ENCODE results near the gene TTC9B. TPM values are rescaled to one million over a fixed set of nuclear protein-coding genes. Genes with fewer than 3 reads are reported as not detected.

The TTC9B gene
- total and polyA plus RNA-seq, 2 donors (not counting 1 experiment from before 2014, with no cell fraction given) = not detected

- H3K27me3 Mint-ChIP-seq = no peaks in the 10 kb centered on the region
- DNase-seq (no peak), ATAC-seq (ENCODE audit: low read depth) (no peak)
- H3K4me1 ChIP-seq (ENCODE audit: control insufficient read depth in 2 of 2, insufficient read depth in 2 of 2, low read length in 2 of 2) = no peaks in the 10 kb centered on the region
- no peaks in the 10 kb centered on the region for H3K4me1 Mint-ChIP-seq
- ChIA-PET POLR2A (no interaction called here), CTCF (interaction anchor here (0.6 to 1.0 kb wide), 2 partner anchors 9 to 1394 kb away, joined by 3 read pairs; no protein-coding TSS in a partner anchor)
- H3K4me2 ChIP-seq (replicated peaks; ENCODE audit: low read depth, low read length, poor library complexity, severe bottlenecking) = no peak overlapping the region
- no peak overlapping the region for H3K27ac ChIP-seq (ENCODE audit: low read length in 2 of 2)
- peaks cover 3 to 7% of the 10 kb centered on the region in 2 experiments for H3K36me3 ChIP-seq (replicated peaks in 1 of 2; ENCODE audit: control extremely low read depth in 1 of 2, control insufficient read depth in 1 of 2, extremely low read depth in 1 of 2, insufficient read depth in 2 of 2, low read length in 1 of 2)
- no peaks in the 10 kb centered on the region for H4K20me1 ChIP-seq (ENCODE audit: control insufficient read depth, insufficient read depth, low read length, poor library complexity, severe bottlenecking)
- H3K79me2 ChIP-seq (ENCODE audit: control insufficient read depth, insufficient read depth, low read length) = no peaks in the 10 kb centered on the region
- H3K4me3 Mint-ChIP-seq = no peak overlapping the region
- 97% methylated on average over 5 of the region's 9 CpGs for WGBS (ENCODE audit: insufficient coverage)
- TF ChIP-seq CTCF (IDR thresholded peaks at IDR 0.05) (no peak), EZH2 (IDR thresholded peaks at IDR 0.05; ENCODE audit: borderline replicate concordance, insufficient read depth, low read depth, low read length, poor library complexity, severe bottlenecking) (no peak)
- H3K27ac Mint-ChIP-seq = no peak overlapping the region
- no peak overlapping the region for H3K9ac ChIP-seq (ENCODE audit: low read length)
- H2AFZ ChIP-seq (ENCODE audit: insufficient read depth, low read depth, low read length, poor library complexity, severe bottlenecking) = no peak overlapping the region
- H3K9me3 ChIP-seq (ENCODE audit: control extremely low read depth in 1 of 3, control insufficient read depth in 2 of 3, insufficient read depth in 1 of 3, low read length in 2 of 3) = no peaks in the 10 kb centered on the region
- H3K4me3 ChIP-seq (ENCODE audit: control extremely low read depth in 1 of 5, extremely low read depth in 1 of 5, insufficient read depth in 1 of 5, low read depth in 2 of 5, low read length in 4 of 5) = no peak overlapping the region
- no peaks in the 10 kb centered on the region for H3K27me3 ChIP-seq (replicated peaks in 1 of 4; ENCODE audit: control extremely low read depth in 1 of 4, control insufficient read depth in 3 of 4, insufficient read depth in 4 of 4, low read length in 3 of 4)
- H3K9me3 Mint-ChIP-seq (ENCODE audit: insufficient read depth) = no peaks in the 10 kb centered on the region
- intact Hi-C loops (cut with micrococcal nuclease) = no loop called here
These were observed 17.7 kb downstream of the TTC9B start for GRCh38 chr19:40200341-40201099.

GRCh38 chr19:40198272-40198990 lies 19.8 kb downstream of the TTC9B start:
- Histone ChIP-seq H3K36me3 (replicated peaks in 1 of 2; ENCODE audit: control extremely low read depth in 1 of 2, control insufficient read depth in 1 of 2, extremely low read depth in 1 of 2, insufficient read depth in 2 of 2, low read length in 1 of 2) (peaks cover 0 to 2% of the 10 kb centered on the region in 2 experiments), H3K4me1 (ENCODE audit: control insufficient read depth in 2 of 2, insufficient read depth in 2 of 2, low read length in 2 of 2) (peaks cover 0 to under 1% of the 10 kb centered on the region in 2 donors), H3K9ac (ENCODE audit: low read length) (no peak overlapping the region), H3K27me3 (replicated peaks in 1 of 4; ENCODE audit: control extremely low read depth in 1 of 4, control insufficient read depth in 3 of 4, insufficient read depth in 4 of 4, low read length in 3 of 4) (no peaks in the 10 kb centered on the region), H3K4me2 (replicated peaks; ENCODE audit: low read depth, low read length, poor library complexity, severe bottlenecking) (no peak overlapping the region), H3K27ac (ENCODE audit: low read length in 2 of 2) (no peak overlapping the region), H3K4me3 (ENCODE audit: control extremely low read depth in 1 of 5, extremely low read depth in 1 of 5, insufficient read depth in 1 of 5, low read depth in 2 of 5, low read length in 4 of 5) (no peak overlapping the region), H2AFZ (ENCODE audit: insufficient read depth, low read depth, low read length, poor library complexity, severe bottlenecking) (no peak overlapping the region), H3K9me3 (ENCODE audit: control extremely low read depth in 1 of 3, control insufficient read depth in 2 of 3, insufficient read depth in 1 of 3, low read length in 2 of 3) (no peaks in the 10 kb centered on the region), H4K20me1 (ENCODE audit: control insufficient read depth, insufficient read depth, low read length, poor library complexity, severe bottlenecking) (no peaks in the 10 kb centered on the region), H3K79me2 (ENCODE audit: control insufficient read depth, insufficient read depth, low read length) (no peaks in the 10 kb centered on the region)
- no peaks in the 10 kb centered on the region for H3K27me3 Mint-ChIP-seq
- intact Hi-C loops (cut with micrococcal nuclease) = no loop called here
- DNase-seq (no peak), ATAC-seq (ENCODE audit: low read depth) (no peak)
- POLR2A ChIA-PET = no interaction called here
- H3K4me1 Mint-ChIP-seq = peaks cover 8% of the 10 kb centered on the region
- H3K4me3 Mint-ChIP-seq = no peak overlapping the region
- no peak overlapping the region for H3K27ac Mint-ChIP-seq
- WGBS (ENCODE audit: insufficient coverage) = 98% methylated on average over 27 of the region's 29 CpGs
- CTCF ChIA-PET = interaction anchor here (1.4 kb wide), 1 partner anchor 59 kb away, joined by 4 read pairs; no protein-coding TSS in a partner anchor
- TF ChIP-seq CTCF (IDR thresholded peaks at IDR 0.05) = no peak
- H3K9me3 Mint-ChIP-seq (ENCODE audit: insufficient read depth) = no peaks in the 10 kb centered on the region
